ENCODE measurements around the gene DYNC1I1.

Gene DYNC1I1

GRCh38 chr7:95772298-95772770, at the start of gene DYNC1I1:
Gene DYNC1I1, plus strand, starts transcription at chr7:95772554. Its CDS starts 32,176 bp downstream, at chr7:95804730.
- peak; percentile 22 for DNase-seq

- peak; percentile 64 for DNase-seq
These were observed 48.7 kb upstream of the DYNC1I1 start for GRCh38 chr7:95723583-95724180.

- DNase-seq, result no peak
These were observed 47.1 kb upstream of the DYNC1I1 start for GRCh38 chr7:95725205-95725604.

GRCh38 chr7:95730493-95731280, 41.7 kb upstream of the DYNC1I1 start:
- no peak for DNase-seq

- no peak for DNase-seq
These were observed 35.7 kb upstream of the DYNC1I1 start for GRCh38 chr7:95736635-95737034.

DNA sequence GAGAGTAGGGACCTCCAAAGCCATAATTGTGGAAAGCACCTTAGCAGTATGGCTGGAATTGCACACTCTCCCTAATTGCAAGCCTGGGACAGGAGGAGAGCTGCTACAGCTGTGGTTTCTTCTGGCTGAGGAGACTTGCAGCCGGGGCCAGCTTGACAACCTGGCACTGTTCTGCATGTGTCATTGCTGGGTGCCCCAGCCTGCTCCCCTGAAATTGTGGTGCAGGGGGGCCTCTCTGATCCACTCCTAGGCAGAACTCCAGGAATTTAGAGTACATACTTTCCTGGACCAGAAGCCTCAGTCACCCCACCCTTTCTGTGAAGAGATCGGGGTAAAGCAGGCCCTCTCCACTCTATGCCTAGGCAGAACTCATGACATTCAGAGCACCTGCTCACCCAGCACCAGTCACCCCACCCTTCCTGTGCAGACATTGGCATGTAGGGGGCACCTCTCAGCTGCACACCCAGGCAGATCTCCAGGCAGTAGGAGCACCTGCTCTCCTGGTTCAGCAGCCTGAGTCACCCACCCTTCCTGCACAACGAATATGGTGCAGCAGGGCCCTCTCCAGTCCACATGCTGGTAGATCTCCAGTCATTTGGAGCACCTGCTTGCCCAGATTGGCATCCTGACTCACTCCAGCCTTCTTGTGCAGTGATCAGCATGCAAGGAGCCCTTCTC, 34.4 kb upstream of the DYNC1I1 start:
- DNase-seq, result no peak

- DNase-seq, result no peak
These were observed 23.3 kb upstream of the DYNC1I1 start for GRCh38 chr7:95749044-95749443.

- DNase-seq, result no peak
These were observed 22.8 kb upstream of the DYNC1I1 start for GRCh38 chr7:95749515-95749914.

DNA sequence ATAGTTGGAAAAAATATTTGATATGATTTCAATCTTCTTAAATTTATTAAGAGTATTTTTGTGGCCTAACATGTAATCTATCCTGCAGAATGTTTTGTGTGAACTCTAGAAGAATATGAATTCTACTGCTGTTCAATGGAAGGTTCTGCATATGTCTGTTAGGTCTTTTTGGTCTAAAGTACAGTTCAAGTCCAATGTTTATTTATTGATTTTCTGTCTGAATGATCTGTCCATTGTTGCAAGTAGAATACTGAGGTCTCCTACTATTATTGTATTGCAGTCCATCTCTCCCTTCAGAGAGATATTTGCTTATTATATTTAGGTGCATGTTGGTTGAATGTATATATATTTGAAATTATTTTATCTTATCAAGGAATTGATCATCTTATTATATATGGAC, 18.9 kb upstream of the DYNC1I1 start:
- DNase-seq, result no peak

- DNase-seq, result no peak
These were observed 16.9 kb upstream of the DYNC1I1 start for GRCh38 chr7:95755277-95755934.

DNA sequence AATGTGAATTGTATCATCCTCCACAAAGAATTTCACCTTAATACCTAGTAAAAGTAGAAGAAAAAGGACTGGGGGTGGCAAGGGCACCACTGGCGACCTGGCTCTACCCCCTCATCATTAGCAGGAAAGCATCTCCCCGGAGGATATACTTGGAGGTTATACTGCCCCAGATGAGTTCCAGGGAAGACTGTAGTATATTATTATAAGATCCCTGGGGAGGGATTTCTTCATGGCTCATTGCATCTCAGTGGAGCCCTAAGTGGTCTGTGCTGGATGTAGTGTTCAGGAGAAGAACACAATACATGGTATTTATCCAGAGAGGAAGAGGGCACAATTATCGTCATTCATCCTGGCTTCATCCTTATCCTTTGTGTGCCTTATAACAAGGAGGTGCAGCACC, 14.2 kb upstream of the DYNC1I1 start:
- DNase-seq, result peak; percentile 5

DNA sequence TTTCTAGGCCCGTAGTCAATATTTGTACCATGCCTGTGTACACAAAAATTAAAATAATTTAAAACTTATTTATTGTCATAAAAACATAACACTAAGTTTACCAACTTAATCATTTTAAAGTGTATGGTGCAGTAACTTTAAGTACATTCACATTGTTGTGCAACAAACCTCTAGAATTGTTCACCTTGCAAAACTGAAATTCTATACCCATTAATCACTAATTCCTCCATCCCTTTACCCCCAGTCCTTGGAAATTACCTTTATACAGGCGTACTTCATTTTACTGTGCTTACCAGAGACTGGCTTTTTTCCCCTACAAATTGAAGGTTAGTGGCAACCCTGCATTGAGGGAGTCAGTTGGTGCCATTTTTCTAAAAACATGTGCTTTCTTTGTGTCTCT, 6.3 kb upstream of the DYNC1I1 start:
- DNase-seq, result no peak

- no peak for DNase-seq
These were observed 5.7 kb upstream of the DYNC1I1 start for GRCh38 chr7:95766657-95767056.

GRCh38 chr7:95772771-95773581, 622 bp downstream of the DYNC1I1 start:
- peak; percentile 35 for DNase-seq

DNA sequence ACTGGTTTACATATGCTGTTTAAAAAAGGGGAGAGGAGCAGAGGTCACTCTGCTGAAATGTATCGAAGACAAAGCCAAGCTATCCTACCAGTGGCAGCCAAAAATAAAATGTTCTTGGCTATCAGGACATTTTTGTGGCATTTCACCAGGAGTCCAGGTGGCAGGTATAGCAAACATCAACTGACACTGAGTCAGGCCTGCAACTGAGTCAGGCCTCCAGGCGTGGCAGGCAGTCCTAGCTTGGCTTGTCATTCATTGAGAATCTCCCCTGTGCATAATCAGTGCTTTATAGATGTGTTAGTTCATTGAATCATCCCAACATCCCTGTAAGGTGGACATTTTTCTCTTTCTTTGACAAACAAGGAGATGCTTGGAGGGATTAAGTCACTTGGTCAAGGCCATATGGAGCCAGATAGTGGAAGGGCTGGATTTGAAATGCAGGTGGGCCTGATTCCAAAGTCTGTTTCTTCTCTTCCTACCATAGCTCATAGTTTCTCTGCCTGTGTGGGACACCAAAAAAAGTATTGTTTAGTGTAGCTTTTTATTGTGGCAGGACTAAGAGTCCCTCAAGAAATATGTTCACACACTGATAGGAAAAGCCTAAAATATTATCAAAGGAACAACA, 4.3 kb downstream of the DYNC1I1 start:
- no peak for DNase-seq

DNA sequence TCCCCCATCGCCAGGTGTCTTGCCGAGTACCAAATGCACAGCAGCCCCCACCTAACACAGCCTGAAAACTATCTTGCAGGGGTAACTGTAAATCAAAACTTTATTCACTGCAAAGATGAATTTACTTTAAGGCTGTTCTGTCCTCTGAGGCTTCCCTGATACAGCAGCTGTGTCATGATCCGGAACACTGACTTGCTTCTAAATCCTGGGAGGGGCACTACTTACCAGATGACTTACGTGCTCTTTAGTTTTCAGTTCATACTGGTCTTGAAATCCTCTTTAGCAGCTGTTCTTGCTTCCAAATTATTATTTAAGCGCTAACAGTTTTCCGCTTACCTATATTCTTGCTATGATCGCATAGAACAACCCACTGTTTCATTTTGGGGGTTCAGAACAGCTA, 4.9 kb downstream of the DYNC1I1 start:
- no peak for DNase-seq

GRCh38 chr7:95780665-95781064, 8.3 kb downstream of the DYNC1I1 start:
- no peak for DNase-seq

DNA sequence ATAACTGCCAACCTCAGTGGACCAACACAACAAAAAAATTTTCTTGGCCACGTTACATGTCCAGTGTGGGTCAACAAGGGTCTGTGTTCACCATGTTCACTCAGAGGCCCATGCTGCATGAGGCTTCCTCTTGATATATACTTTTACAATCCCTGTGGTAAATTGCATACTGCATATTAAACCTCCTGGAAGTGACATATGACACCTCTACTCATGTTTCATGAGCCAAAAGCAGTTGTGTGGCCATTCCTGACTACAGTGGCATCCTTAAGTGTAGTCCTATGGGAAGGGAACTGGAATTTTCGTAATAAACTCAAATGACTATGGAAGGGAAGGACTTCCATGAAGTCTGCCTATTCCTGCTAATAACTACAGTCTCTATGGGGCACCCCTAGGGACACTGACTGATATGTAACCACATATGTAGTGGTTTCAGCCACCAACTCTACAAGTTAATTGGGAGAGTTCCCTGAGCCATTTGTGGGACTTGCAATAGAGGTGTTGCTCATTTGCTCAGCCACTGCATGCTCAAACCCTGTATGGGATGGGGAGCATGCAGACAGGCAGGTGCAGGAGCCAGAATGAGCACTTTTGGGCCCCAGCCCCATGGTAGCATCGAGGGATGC, 9.7 kb downstream of the DYNC1I1 start:
- DNase-seq, result peak; percentile 8

GRCh38 chr7:95784796-95785195, 12.4 kb downstream of the DYNC1I1 start:
- DNase-seq, result no peak

- no peak for DNase-seq
These were observed 15.9 kb downstream of the DYNC1I1 start for GRCh38 chr7:95788258-95788657.

GRCh38 chr7:95788884-95789283, 16.5 kb downstream of the DYNC1I1 start:
- no peak for DNase-seq

GRCh38 chr7:95793658-95794057, 21.3 kb downstream of the DYNC1I1 start:
- DNase-seq, result no peak
